ENCODE results near the gene IRS4.

The IRS4 gene
- total RNA-seq = 0 to 0.27 (median 0) reads per million in 4 experiments

- DNase-seq = no peak
Measured at GRCh38 chrX:108736509-108737479, at the start of gene IRS4. TSS of gene IRS4 (minus strand) at chrX:108736563.

- DNase-seq = no peak
Measured at GRCh38 chrX:108772549-108772948, 36.2 kb upstream of the IRS4 start.

- no peak for DNase-seq
Measured at GRCh38 chrX:108763559-108763958, 27.2 kb upstream of the IRS4 start.

- DNase-seq = no peak
Measured at GRCh38 chrX:108740299-108740774, 4.0 kb upstream of the IRS4 start.

GRCh38 chrX:108737754-108738153 lies 1.4 kb upstream of the IRS4 start:
- DNase-seq = no peak

GRCh38 chrX:108735679-108736508 lies 469 bp downstream of the IRS4 start:
- DNase-seq = no peak

GRCh38 chrX:108735091-108735678 lies 1.2 kb downstream of the IRS4 start:
- no peak for DNase-seq

- no peak for DNase-seq
Measured at GRCh38 chrX:108734426-108734825, 1.9 kb downstream of the IRS4 start.

GRCh38 chrX:108732630-108733321 lies 3.6 kb downstream of the IRS4 start:
- no peak for DNase-seq

- DNase-seq = no peak
Measured at GRCh38 chrX:108731153-108731552, 5.2 kb downstream of the IRS4 start.

- no peak for DNase-seq
Measured at GRCh38 chrX:108726748-108727147, 9.6 kb downstream of the IRS4 start.

- no peak for DNase-seq
Measured at GRCh38 chrX:108722561-108722960, 13.8 kb downstream of the IRS4 start.

GRCh38 chrX:108712886-108713285 lies 23.5 kb downstream of the IRS4 start:
- DNase-seq = no peak

GRCh38 chrX:108704839-108705238 lies 31.5 kb downstream of the IRS4 start:
- DNase-seq = no peak

- no peak for DNase-seq
Measured at GRCh38 chrX:108702530-108702929, 33.8 kb downstream of the IRS4 start.

- no peak for DNase-seq
Measured at GRCh38 chrX:108701633-108702032, 34.7 kb downstream of the IRS4 start.

GRCh38 chrX:108699368-108699767 lies 37.0 kb downstream of the IRS4 start:
- no peak for DNase-seq

GRCh38 chrX:108696690-108697089 lies 39.7 kb downstream of the IRS4 start:
- DNase-seq = no peak
